SJSA1 (cell line): ENCODE data around the gene MOB2. TPM values are rescaled to one million over a fixed set of nuclear protein-coding genes. Genes with fewer than 3 reads are reported as not detected.

Source experiments
- DNase-seq, 2 experiments: peaks; one replicate each; pipeline ENCODE4 v3.0.0-alpha.2; 2015 to 2020; ENCODE audit warnings: low spot score in 2 of 2, low read depth in 1 of 2
- H3K27ac ChIP-seq: fragments of 250-450 bp; sonication (Bioruptor Pico); 2 replicates; pipeline ENCODE4 v1.5.1; 2020; ENCODE audit warnings: mild to moderate bottlenecking, moderate library complexity
- H3K27me3 ChIP-seq: fragments of 250-450 bp; sonication (Bioruptor Pico); replicated peaks from 2 replicates; pipeline ENCODE4 v1.5.1; 2020; ENCODE audit warnings: mild to moderate bottlenecking, moderate library complexity
- H3K36me3 ChIP-seq: fragments of 250-450 bp; sonication (Bioruptor Pico); 2 replicates; pipeline ENCODE4 v1.5.1; 2020; ENCODE audit warnings: mild to moderate bottlenecking
- H3K4me1 ChIP-seq: fragments of 250-450 bp; sonication (Bioruptor Pico); replicated peaks from 2 replicates; pipeline ENCODE4 v1.6.1; 2021; ENCODE audit warnings: mild to moderate bottlenecking
- H3K4me3 ChIP-seq: fragments of 250-450 bp; sonication (Bioruptor Pico); 2 replicates; pipeline ENCODE4 v1.5.1; 2020; ENCODE audit warnings: mild to moderate bottlenecking
- H3K9me3 ChIP-seq: fragments of 250-450 bp; sonication (Bioruptor Pico); replicated peaks from 2 replicates; pipeline ENCODE4 v1.5.1; 2020; ENCODE audit warnings: mild to moderate bottlenecking
- total RNA-seq: library from RNA; depleted of rRNA; stranded (reverse); fragments of >200 nt; shearing (Covaris generic); gene quantifications from 2 replicates; pipeline ENCODE4 v1.2.3, GENCODE V29; 2014

The MOB2 gene
- total RNA-seq, 1 experiment from 2014 or later = 9.1 TPM

DNA sequence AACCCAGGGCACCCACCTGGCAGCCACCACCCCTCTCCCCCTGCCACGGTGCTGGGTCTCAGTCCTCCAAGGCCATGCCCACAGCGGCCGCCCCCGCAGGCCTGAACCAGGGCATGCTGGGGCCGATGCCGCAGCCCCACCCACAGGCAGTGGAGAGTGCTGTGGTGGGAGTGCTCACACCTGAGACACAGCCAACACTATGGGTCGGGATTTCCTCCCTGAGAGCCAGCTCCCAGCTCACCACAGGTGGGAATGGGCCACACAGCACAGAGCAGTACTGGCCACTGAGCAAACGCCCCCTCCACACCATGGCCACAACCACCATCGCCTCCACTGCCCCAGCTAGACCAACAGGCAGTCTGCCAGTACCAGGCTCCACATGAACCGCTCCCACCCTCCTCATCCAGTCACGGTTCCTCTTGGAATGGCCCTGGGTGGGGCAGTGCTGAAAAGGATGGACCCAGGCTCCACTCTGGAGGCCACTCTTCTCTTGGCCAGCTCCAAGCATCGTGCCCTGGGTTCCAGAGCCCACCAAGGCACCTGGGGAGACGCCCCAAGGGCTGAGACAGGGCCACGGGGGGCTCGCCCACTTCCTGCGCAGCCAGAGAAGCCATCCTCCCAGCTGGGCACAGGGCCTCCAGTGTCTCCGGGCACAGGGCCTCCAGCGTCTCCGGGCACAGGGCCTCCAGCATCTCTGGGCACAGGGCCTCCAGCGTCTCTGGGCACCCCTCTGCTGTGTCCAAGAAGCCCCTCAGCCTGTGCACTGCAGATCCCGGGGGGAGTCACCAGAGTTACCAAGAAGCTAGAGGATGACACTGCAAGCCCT lies 14.2 kb downstream of the MOB2 start:
- H3K4me3 ChIP-seq = no peak overlapping the region
- no peak overlapping the region for H3K27ac ChIP-seq
- no peak for DNase-seq
- no peaks in the 10 kb centered on the region for H3K36me3 ChIP-seq
- no peaks in the 10 kb centered on the region for H3K4me1 ChIP-seq
- H3K27me3 ChIP-seq = no peaks in the 10 kb centered on the region
- H3K9me3 ChIP-seq = no peaks in the 10 kb centered on the region

DNA sequence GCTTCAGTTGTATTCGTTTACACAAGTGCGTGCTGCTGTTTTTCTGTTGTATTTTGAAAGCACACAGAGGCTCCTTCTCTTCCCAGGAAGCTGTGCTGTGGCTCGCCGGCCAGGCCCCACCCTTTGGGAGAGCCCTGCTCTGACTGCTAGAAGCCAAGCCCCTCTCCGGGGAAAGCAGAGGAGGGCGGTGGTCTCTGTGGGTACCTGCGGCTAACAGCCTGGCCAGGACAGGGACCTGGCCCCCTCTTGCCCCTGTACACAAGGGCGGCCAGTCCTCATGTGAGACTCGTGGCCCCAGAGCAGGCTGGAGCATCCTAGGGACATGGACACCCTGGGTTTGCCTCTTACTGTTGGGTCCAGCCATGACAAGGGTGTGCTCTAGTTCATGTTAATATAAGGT lies 14.8 kb downstream of the MOB2 start:
- no peaks in the 10 kb centered on the region for H3K36me3 ChIP-seq
- no peak overlapping the region for H3K27ac ChIP-seq
- no peaks in the 10 kb centered on the region for H3K4me1 ChIP-seq
- no peaks in the 10 kb centered on the region for H3K9me3 ChIP-seq
- no peaks in the 10 kb centered on the region for H3K27me3 ChIP-seq
- DNase-seq = no peak
- H3K4me3 ChIP-seq = no peak overlapping the region

DNA sequence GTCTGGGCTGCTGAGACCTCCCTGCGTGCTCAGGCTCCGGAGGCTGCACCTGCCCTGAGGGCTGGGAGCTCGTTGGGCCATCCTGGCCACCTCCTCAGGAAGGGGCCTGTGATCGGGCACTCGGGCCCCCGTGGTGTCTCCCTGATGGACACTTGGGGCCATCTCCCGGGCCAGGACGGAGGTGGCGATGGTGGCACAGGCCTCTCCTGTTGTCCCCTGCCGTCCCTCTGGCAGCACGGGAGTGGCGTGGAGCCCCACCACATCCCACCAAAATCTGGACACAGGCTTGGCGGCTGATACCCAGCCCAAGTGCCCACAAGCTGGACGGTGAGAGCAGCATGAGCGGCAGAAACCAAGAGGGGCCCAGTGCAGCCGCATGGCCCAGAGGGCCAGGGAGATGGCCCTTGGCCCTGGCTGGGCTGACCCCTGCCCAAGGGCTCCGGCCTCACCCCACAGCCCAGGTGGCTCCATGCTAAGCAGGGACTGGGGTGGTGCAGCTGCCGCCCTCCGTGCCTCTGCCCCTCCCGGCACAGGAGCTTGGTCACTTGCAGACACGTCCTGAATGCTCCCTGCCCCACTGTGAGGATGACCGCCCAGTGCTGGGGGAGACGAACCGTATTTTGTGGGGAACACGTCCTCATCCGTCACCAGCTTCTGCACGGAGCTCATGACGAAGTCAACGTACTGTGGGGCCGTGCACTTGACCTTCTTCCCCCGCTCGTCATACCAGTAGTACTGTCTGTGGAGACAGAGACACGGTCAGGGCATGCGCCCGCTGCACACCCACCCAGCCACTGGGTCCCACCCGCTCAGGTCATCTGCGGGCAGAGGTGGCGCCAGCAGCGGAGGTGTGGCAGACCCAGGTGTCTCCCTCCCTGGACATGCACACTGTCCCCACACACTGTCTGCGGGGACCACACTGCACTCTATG lies 15.6 kb downstream of the MOB2 start:
- Histone ChIP-seq H3K27ac (no peak overlapping the region), H3K9me3 (no peaks in the 10 kb centered on the region), H3K36me3 (no peaks in the 10 kb centered on the region), H3K4me3 (no peak overlapping the region), H3K27me3 (no peaks in the 10 kb centered on the region), H3K4me1 (no peaks in the 10 kb centered on the region)
- no peak for DNase-seq

DNA sequence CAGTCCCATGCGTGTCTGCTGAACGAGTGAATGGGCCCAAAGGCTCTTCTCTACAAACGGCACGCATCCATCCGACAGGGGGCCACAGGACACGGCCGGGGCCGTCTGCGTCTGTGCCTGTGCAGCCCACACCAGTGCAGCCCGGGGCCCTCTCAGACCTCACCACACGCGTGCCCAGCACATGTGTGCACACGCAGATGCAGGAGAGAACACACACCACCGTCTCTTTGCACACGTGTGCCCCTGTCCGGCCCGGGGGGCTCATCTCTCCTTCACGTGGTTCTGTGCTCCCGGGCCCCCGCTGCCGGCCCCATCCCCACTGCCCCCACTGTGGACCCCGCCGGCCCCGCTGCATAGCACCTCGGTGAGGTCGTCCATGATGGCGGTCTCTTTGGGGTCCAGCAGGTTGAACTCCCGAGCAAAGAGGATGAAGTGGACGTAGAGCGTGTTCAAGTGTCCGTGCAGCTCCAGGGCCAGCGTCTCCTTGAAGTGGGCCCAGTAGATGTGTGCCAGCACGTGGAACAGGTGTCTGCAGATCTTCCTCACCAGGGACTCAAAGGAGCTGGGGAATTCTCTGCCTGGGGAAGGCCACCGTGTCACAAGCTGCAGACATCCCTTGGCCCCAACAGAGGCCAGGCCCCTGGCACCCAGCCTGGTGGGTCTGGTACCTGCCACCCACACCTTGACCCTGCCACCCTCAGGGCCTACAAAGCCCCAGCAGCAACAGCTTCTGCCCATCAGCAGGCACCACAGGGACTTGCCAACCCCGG lies 16.5 kb downstream of the MOB2 start:
- H3K27ac ChIP-seq = no peak overlapping the region
- H3K36me3 ChIP-seq = no peaks in the 10 kb centered on the region
- H3K27me3 ChIP-seq = no peaks in the 10 kb centered on the region
- H3K9me3 ChIP-seq = no peaks in the 10 kb centered on the region
- no peak overlapping the region for H3K4me3 ChIP-seq
- no peak for DNase-seq
- H3K4me1 ChIP-seq = no peaks in the 10 kb centered on the region

DNA sequence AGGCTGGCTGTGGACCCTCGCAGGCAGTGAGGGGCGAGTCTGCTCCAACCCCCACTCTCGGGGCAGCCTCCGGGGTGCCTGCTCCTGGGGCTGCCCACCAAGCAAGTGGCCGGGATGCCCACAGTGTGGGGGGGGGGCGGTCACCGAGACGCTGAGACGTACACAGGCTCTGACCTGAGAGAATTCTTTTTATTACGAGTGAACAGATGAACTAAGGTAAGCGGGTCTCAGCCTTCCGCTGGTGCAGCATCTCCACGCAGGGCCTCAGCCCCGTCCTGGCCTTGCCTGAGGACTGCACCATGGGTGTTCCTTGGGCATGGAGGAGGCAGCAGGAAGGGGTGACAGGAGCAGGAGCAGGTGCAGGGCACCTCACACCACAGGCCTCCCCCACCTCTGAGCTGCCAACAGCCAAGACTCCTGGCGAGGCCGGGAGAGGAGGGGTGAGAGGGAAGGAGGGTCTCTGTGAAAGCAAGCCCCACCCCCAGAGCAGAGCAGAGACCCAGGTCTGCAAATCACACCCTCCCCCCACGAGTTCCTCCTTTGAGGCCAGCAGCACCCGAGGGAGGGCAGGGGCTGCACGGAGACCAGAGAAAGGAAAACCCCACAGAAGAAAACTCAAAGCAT lies 17.2 kb downstream of the MOB2 start:
- no peaks in the 10 kb centered on the region for H3K36me3 ChIP-seq
- DNase-seq = no peak

DNA sequence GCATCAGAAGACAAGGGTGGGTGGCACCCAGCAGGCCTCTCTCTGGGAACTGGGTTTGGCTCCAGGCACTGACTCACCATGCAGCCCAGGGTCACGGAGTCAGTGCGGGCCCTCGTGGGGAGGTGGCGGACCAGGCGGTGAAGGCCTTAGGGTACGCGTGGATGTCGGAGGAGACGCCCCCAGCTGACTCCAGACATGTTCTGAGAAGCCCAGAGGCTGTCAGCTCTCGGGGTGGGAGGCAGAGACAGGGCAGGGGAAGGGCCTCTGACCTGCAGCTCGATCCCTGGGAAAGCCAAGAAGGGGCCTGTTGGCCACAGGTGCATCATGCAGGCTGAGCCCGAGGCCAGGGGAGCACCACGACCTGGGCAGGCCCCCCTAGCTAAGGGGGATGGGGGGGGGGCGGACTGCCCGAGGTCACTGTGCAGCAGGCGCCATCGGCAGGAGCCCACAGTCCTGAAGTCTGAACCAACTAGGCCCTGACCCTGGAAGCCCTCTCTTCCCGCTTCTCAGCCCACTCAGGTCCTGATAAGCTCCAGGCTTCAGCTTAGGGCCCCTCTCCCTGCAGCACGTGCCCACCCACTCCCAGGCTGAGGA lies 18.0 kb downstream of the MOB2 start:
- Histone ChIP-seq H3K27ac (no peak overlapping the region), H3K36me3 (no peaks in the 10 kb centered on the region), H3K27me3 (no peaks in the 10 kb centered on the region), H3K4me1 (no peaks in the 10 kb centered on the region), H3K9me3 (no peaks in the 10 kb centered on the region), H3K4me3 (no peak overlapping the region)
- no peak for DNase-seq

More for the DNA sequence above, 17.2 kb downstream of the MOB2 start:
- no peaks in the 10 kb centered on the region for H3K4me1 ChIP-seq
- no peaks in the 10 kb centered on the region for H3K27me3 ChIP-seq
- H3K9me3 ChIP-seq = no peaks in the 10 kb centered on the region
- H3K4me3 ChIP-seq = no peak overlapping the region
- no peak overlapping the region for H3K27ac ChIP-seq

DNA sequence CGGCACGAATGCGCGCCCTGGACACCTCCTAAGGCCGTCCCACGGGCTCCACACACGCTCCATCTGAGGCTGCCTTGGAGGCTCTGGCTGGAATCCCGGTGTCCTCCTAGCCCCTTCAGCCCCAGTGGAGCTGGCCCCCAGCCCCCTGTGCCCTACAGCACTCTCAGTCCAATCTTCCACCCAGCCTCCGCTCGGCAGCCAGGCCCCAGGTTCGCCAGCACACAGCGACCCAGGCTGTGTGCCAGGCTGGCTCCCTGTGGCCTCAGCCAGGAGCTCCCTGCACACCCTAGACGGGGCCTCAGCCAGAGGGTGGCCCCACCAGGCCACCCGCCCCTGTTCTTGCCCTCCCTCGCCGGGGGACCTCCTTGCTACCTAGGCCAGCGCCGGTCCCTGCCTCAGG lies 18.6 kb downstream of the MOB2 start:
- no peak overlapping the region for H3K4me3 ChIP-seq
- no peaks in the 10 kb centered on the region for H3K36me3 ChIP-seq

DNA sequence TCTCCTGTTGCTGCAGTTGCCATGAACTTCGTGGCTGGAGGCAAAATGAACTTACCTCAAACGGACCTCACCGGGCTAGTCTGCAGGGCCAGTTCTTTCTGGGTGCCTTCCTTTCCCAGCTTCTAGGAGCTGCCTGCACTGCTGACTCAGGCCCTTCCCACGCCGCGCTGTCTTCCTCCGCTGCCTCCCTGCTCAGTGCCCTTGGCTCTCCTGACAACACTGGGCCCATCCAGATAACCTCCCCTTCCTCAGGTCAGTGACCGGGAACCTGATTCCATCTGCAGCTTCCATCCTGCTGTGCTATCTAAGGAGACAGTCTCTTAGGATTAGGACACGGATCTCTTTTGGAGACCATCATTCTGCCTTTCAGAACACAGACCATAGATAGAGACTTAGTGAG lies 19.3 kb downstream of the MOB2 start:
- no peak for DNase-seq
- Histone ChIP-seq H3K27me3 (no peaks in the 10 kb centered on the region), H3K9me3 (no peaks in the 10 kb centered on the region), H3K36me3 (no peaks in the 10 kb centered on the region), H3K4me1 (no peaks in the 10 kb centered on the region), H3K27ac (no peak overlapping the region), H3K4me3 (no peak overlapping the region)

More for the DNA sequence above, 18.6 kb downstream of the MOB2 start:
- DNase-seq = no peak
- no peaks in the 10 kb centered on the region for H3K27me3 ChIP-seq
- H3K9me3 ChIP-seq = no peaks in the 10 kb centered on the region
- H3K4me1 ChIP-seq = no peaks in the 10 kb centered on the region
- H3K27ac ChIP-seq = no peak overlapping the region

DNA sequence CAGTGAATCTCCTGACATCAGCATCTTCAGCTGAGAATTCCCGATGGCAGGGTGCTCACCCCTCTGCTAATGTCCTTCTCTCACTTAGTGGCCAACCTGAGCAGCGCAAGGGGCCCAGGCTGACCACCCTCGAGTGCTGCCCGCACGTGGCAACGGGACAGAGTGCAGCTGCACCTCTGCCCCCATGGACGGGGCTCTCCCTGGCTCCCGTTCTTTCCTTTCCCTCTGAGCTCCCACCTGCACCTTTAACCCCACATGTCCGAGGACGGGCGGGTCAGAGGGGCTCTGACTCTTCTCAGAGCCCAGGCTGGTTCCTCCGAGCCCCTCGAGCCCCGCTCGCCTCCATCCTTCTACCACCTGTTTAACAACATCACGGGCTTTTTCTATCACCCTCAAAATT lies 19.8 kb downstream of the MOB2 start:
- no peak overlapping the region for H3K4me3 ChIP-seq
- no peaks in the 10 kb centered on the region for H3K27me3 ChIP-seq
- no peaks in the 10 kb centered on the region for H3K9me3 ChIP-seq
- no peaks in the 10 kb centered on the region for H3K36me3 ChIP-seq
- no peak for DNase-seq
- no peak overlapping the region for H3K27ac ChIP-seq
- H3K4me1 ChIP-seq = no peaks in the 10 kb centered on the region

DNA sequence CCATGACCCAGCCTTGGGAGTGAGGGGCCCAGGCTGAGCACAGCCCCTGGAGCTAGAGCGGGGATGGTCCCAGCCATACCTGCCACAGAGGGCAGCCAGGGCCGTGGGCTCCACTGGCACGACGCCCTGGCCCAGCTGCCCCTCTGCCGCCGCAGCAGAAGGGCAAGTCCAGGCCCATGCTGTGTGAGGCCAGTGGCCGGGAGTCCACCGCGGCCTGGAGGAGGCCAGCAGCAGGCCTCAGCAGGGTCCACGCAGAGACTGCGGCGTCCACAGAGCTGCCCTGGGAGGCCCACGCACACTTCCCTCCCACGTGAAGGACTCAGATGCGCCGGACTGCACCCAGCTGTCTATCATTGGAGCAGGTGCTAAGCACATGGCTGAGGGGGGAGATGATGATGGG lies 23.5 kb downstream of the MOB2 start:
- DNase-seq = no peak
- Histone ChIP-seq H3K4me1 (no peaks in the 10 kb centered on the region), H3K4me3 (no peak overlapping the region), H3K27me3 (no peaks in the 10 kb centered on the region), H3K36me3 (no peaks in the 10 kb centered on the region), H3K9me3 (no peaks in the 10 kb centered on the region), H3K27ac (no peak overlapping the region)

DNA sequence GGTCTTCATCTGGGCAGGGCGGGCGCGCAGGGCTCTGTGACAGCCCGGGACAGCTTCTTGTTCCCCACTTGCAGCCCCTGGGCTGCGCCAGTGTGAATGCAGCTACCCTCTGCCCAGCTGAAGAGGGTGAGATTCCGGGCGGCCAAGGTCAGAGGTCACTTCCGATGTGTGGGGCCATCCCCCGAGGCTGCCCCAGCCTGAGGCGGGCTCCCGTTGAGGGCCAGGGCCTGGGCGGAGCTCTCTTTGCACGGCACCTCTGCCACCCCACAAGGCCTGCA lies 23.9 kb downstream of the MOB2 start:
- Histone ChIP-seq H3K4me1 (no peaks in the 10 kb centered on the region), H3K36me3 (no peaks in the 10 kb centered on the region), H3K4me3 (no peak overlapping the region), H3K27me3 (no peaks in the 10 kb centered on the region), H3K27ac (no peak overlapping the region), H3K9me3 (no peaks in the 10 kb centered on the region)
- no peak for DNase-seq

DNA sequence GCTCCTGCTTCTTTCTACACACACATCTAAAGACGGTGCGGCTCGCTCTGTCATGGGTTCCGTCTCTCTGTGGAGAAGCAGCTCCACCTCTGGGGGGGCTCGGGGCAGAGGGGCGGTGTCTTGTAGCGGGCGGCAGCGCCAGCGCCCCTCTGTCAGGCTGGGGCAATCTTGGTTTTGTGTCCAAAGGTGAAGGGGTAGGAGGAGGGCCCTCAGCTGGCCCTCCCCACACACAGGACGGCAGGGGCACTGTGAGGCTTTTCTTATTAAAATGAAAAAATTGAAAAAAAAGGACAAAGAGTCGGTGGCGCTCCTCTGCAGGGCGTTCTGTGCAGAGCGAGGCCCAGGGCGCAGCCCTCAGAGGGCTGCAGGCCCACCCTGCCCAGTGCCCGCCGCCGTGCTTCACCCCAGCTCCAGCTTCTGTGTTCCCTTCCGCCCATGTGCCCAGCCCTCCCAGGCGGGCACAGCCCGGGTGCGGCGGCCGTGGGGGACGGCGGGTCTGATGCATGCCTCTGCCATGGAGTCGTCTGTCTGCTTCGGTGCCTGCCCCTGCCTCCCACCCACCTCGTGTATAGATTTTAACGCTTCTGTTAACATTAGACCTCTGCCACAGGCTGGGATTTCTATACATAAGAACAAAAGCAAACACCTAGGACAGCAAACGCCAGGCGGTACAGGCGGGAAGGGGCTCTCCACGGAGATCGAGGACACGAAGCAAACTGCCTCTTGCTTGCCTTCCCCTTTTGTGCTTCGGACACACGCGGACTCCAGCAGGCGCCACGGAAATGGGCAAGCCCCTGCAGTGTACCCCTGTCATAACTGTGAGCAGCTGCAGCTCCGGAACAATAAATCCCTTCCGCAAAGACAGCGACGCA lies 24.5 kb downstream of the MOB2 start:
- H3K4me1 ChIP-seq = no peaks in the 10 kb centered on the region
- H3K36me3 ChIP-seq = no peaks in the 10 kb centered on the region
- no peak overlapping the region for H3K27ac ChIP-seq
- H3K27me3 ChIP-seq = no peaks in the 10 kb centered on the region
- no peak for DNase-seq
- H3K4me3 ChIP-seq = no peak overlapping the region
- no peaks in the 10 kb centered on the region for H3K9me3 ChIP-seq
